SU-DHL-6 (cell line): ENCODE measurements around the gene ST8SIA2.

Source experiments
- H2AFZ ChIP-seq: fragments of 200-600 bp; sonication (generic); 2 replicates; pipeline ENCODE4 v1.6.1; 2014; ENCODE audit warnings: low read depth, mild to moderate bottlenecking, moderate library complexity, mixed read lengths, antibody characterized with exemption, low read length; ENCODE audit not compliant: severe bottlenecking
- H3F3A ChIP-seq: fragments of 200-600 bp; shearing (Covaris generic); 2 replicates; pipeline ENCODE4 v1.6.0; 2016; ENCODE audit warnings: antibody characterized with exemption, mild to moderate bottlenecking; ENCODE audit not compliant: insufficient read depth
- H3K27ac ChIP-seq: fragments of 200-600 bp; sonication (generic); 2 replicates; pipeline ENCODE4 v1.5.1; 2016; ENCODE audit warnings: low read depth, mild to moderate bottlenecking, low read length, moderate library complexity, mixed read lengths
- H3K27me3 ChIP-seq: fragments of 200-600 bp; sonication (generic), shearing (Covaris generic); 2 replicates; pipeline ENCODE4 v1.6.0; 2014; ENCODE audit warnings: mild to moderate bottlenecking, low read length
- H3K36me3 ChIP-seq: fragments of 200-600 bp; sonication (generic); 2 replicates; pipeline ENCODE4 v1.6.1; 2014; ENCODE audit warnings: mild to moderate bottlenecking, low read length, mixed read lengths
- H3K4me2 ChIP-seq: fragments of 300-600, 200-600 bp; shearing (Covaris generic), sonication (generic); 2 replicates; pipeline ENCODE4 v1.6.0; 2014; ENCODE audit warnings: low read length, low read depth, mild to moderate bottlenecking; ENCODE audit not compliant: poor library complexity, severe bottlenecking
- H3K4me3 ChIP-seq: fragments of 200-600 bp; sonication (generic); 2 replicates; pipeline ENCODE4 v1.5.1; 2014; ENCODE audit warnings: antibody characterized with exemption, low read length, mild to moderate bottlenecking, mixed read lengths; ENCODE audit not compliant: insufficient read depth, poor library complexity, severe bottlenecking
- H3K79me2 ChIP-seq: fragments of 200-600 bp; sonication (generic); 2 replicates; pipeline ENCODE4 v1.6.1; 2014; ENCODE audit warnings: mild to moderate bottlenecking, low read length, moderate library complexity; ENCODE audit not compliant: insufficient read depth
- H3K9ac ChIP-seq: fragments of 200-600 bp; sonication (generic); 2 replicates; pipeline ENCODE4 v1.7.0; 2014; ENCODE audit warnings: mild to moderate bottlenecking, low read length
- H3K9me2 ChIP-seq: fragments of 200-600 bp; sonication (generic); replicated peaks from 2 replicates; pipeline ENCODE4 v1.6.1; 2014; ENCODE audit warnings: low read length; ENCODE audit not compliant: insufficient read depth
- H3K9me3 ChIP-seq: fragments of 200-600 bp; sonication (generic); 2 replicates; pipeline ENCODE4 v1.6.1; 2014; ENCODE audit warnings: low read length, mixed read lengths; ENCODE audit not compliant: insufficient read depth
- H4K20me1 ChIP-seq: fragments of 200-600 bp; sonication (generic); 2 replicates; pipeline ENCODE4 v1.6.1; 2014; ENCODE audit warnings: low read depth, mild to moderate bottlenecking, antibody characterized with exemption, low read length, moderate library complexity, mixed read lengths
- EZH2phosphoT487 ChIP-seq: fragments of 200-600 bp; sonication (generic), shearing (Covaris generic); conservative IDR thresholded peaks from 2 replicates; pipeline ENCODE4 v1.6.1; 2018; ENCODE audit warnings: mild to moderate bottlenecking, antibody characterized with exemption, low read length, moderate library complexity, mixed read lengths
- TF ChIP-seq, protein P1 (sequence below): fragments of 200-600 bp; sonication (generic); IDR thresholded peaks from one replicate; pipeline ENCODE4 v1.5.1; 2017; ENCODE audit warnings: antibody characterized with exemption, mild to moderate bottlenecking, low read length, moderate library complexity; ENCODE audit not compliant: insufficient read depth, poor library complexity, severe bottlenecking

ST8SIA2 gene

DNA sequence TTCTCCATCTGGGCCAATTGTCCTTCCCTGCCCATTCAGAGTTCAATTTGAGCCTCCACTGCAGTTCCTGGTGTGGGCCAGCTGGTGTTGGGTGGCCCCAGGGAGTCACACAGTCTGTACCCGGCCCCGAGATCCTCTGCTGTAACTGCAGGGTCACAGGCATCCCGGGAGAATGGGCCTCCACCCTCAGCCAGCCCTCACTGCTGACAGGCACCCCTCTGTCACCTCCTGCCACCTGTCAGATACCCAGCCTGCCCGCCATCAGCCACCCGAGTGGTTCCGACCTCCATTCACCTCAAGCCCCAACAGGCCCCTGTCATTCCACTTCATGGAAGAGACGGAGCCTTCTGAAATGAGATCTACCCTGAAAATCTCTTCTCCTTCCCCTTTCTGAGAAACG lies 73.2 kb downstream of the ST8SIA2 start:
- Histone ChIP-seq H3K4me2 (no peak overlapping the region), H3K9me3 (no peaks in the 10 kb centered on the region), H3K79me2 (no peaks in the 10 kb centered on the region), H3K27ac (no peak overlapping the region), H3K9me2 (no peaks in the 10 kb centered on the region), H4K20me1 (no peaks in the 10 kb centered on the region), H3F3A (no peaks in the 10 kb centered on the region), H3K27me3 (no peaks in the 10 kb centered on the region), H3K4me3 (no peak overlapping the region), H3K36me3 (no peaks in the 10 kb centered on the region), H3K9ac (no peak overlapping the region), H2AFZ (no peak overlapping the region)
- no peak for TF ChIP-seq EZH2phosphoT487
- TF ChIP-seq, protein P1, sequence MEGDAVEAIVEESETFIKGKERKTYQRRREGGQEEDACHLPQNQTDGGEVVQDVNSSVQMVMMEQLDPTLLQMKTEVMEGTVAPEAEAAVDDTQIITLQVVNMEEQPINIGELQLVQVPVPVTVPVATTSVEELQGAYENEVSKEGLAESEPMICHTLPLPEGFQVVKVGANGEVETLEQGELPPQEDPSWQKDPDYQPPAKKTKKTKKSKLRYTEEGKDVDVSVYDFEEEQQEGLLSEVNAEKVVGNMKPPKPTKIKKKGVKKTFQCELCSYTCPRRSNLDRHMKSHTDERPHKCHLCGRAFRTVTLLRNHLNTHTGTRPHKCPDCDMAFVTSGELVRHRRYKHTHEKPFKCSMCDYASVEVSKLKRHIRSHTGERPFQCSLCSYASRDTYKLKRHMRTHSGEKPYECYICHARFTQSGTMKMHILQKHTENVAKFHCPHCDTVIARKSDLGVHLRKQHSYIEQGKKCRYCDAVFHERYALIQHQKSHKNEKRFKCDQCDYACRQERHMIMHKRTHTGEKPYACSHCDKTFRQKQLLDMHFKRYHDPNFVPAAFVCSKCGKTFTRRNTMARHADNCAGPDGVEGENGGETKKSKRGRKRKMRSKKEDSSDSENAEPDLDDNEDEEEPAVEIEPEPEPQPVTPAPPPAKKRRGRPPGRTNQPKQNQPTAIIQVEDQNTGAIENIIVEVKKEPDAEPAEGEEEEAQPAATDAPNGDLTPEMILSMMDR = no peak

- Histone ChIP-seq H4K20me1 (no peaks in the 10 kb centered on the region), H3K4me2 (no peak overlapping the region), H3F3A (no peaks in the 10 kb centered on the region), H3K79me2 (no peaks in the 10 kb centered on the region), H3K27me3 (no peaks in the 10 kb centered on the region), H3K9me2 (no peaks in the 10 kb centered on the region), H3K9ac (no peak overlapping the region), H2AFZ (no peak overlapping the region), H3K4me3 (no peak overlapping the region), H3K36me3 (no peaks in the 10 kb centered on the region), H3K27ac (no peak overlapping the region), H3K9me3 (no peaks in the 10 kb centered on the region)
- TF ChIP-seq, protein P1 = no peak
- no peak for TF ChIP-seq EZH2phosphoT487
These were observed 73.6 kb downstream of the ST8SIA2 start for GRCh38 chr15:92467245-92467644.

- no peaks in the 10 kb centered on the region for H3K79me2 ChIP-seq
- no peak for TF ChIP-seq EZH2phosphoT487
- TF ChIP-seq, protein P1 = no peak
These were observed 75.3 kb downstream of the ST8SIA2 start for GRCh38 chr15:92468991-92469390.

More at GRCh38 chr15:92468991-92469390, 75.3 kb downstream of the ST8SIA2 start:
- no peaks in the 10 kb centered on the region for H3K9me3 ChIP-seq
- no peaks in the 10 kb centered on the region for H4K20me1 ChIP-seq
- H3K9me2 ChIP-seq = no peaks in the 10 kb centered on the region
- no peaks in the 10 kb centered on the region for H3K36me3 ChIP-seq
- no peaks in the 10 kb centered on the region for H3K27me3 ChIP-seq
- no peaks in the 10 kb centered on the region for H3F3A ChIP-seq
- no peak overlapping the region for H2AFZ ChIP-seq
- no peak overlapping the region for H3K27ac ChIP-seq
- H3K4me3 ChIP-seq = no peak overlapping the region
- H3K9ac ChIP-seq = no peak overlapping the region
- H3K4me2 ChIP-seq = no peak overlapping the region
